ENCODE results near the gene CLEC16A.
A peak's percentile ranks its signal among the peaks of the same experiment; 100 is the strongest.

The CLEC16A gene

GRCh38 chr16:11201498-11202259, 257.3 kb downstream of the CLEC16A start:
- in situ Hi-C loops (cut with HindIII; ENCODE audit: low pct_ligation_motif_present, low pct_unique_long_range_greater_than_20kb, low sequenced_read_pairs), result no loop called here
- DNase-seq, result peak; percentile 65

- in situ Hi-C loops (cut with HindIII; ENCODE audit: low pct_ligation_motif_present, low pct_unique_long_range_greater_than_20kb, low sequenced_read_pairs), result no loop called here
Measured at GRCh38 chr16:11202260-11203091, 258.1 kb downstream of the CLEC16A start.

DNA sequence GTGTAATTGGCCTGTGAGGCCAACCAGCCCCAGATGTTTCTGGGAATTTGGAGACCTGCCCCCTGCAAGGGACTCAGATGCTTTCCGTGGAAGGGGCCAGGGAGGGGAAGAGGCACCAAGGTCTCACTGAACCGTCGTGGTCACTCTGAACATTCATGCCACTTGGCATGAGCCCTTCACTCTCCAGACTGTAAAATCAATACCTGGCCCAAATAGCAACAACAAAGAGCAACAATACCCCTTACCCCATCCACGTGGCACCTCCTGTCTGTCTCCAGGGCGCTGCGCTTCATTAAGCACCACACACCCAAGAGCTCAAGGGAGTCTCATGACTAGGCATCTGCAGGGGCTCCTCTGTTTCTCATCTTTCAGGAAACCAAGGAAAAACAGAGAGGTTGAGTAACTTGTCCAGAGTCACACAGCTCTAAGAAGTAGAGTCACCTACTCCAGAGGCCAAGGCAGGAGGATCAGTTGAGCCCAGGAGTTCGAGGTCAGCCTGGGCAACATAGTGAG, 258.8 kb downstream of the CLEC16A start:
- DNase-seq, result peak; percentile 18
- in situ Hi-C loops (cut with HindIII; ENCODE audit: low pct_ligation_motif_present, low pct_unique_long_range_greater_than_20kb, low sequenced_read_pairs), result no loop called here

More at GRCh38 chr16:11202260-11203091, 258.1 kb downstream of the CLEC16A start:
- peak; percentile 44 for DNase-seq

DNA sequence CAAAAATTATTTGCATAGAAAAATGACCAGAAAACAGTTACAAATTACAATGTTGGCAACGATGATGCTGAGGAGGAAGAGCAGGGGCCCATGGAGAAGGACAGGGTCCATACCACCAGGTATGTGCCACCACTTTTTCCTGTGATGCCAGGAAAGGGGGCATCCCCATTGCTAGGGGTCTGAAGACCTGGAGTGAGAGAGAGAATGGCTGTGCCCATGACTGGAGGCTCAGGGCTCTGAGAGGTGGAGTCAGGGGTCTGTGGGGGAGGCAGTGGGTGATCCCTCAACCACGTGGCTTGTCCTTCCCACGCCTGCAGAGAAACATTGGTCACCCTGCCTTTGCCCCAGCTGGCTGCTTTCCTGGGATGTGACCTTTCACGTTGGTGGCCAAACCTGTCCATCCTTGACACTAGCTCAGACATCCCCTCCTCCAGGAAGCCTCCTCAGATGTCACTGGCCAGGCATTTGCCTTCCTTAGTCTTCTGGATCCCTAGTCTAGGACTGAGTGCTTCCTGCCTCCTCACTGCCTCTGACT, 260.2 kb downstream of the CLEC16A start:
- no peak for DNase-seq
- in situ Hi-C loops (cut with HindIII; ENCODE audit: low pct_ligation_motif_present, low pct_unique_long_range_greater_than_20kb, low sequenced_read_pairs), result no loop called here

- in situ Hi-C loops (cut with HindIII; ENCODE audit: low pct_ligation_motif_present, low pct_unique_long_range_greater_than_20kb, low sequenced_read_pairs), result no loop called here
- DNase-seq, result no peak
Measured at GRCh38 chr16:11205065-11205699, 260.8 kb downstream of the CLEC16A start.

DNA sequence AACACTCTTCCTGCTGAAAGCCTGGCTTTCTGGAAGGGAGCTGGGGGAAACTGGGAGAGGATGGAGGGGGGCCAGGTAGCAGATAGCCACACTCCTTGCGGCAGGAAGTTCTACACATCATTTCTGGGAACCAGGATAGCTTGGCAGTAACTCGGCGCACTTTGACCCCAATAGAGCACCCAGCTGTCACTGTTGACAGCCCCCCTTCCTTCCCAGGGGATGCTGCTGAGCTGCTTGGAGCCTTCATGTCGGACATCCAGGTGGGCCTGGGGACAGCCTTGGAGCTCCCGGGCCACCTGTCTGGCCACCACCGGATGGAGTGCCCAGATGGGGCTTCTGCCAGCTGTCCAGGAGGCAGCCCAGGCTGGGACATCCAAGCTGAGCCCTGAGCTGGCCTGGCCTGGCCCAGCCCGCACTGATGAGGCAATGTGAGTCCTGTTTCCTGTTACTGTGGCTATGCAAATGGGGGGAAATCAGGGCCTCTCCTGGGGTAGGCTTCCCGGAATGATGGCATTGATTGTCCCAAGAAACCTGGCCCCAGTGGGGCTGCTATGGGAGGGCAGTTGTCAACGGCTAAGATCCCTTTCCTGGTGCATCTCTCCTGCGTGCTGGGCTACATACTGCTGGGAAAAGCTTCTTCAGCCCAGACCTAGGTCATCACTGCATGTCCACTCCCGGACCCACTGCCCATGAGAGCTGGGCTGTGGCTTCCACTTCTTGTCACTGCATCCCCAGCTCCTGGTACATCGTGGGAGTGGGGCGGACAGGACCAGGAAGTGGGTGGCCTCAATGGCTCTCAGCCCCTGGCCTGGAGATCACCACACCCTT, 261.6 kb downstream of the CLEC16A start:
- in situ Hi-C loops (cut with HindIII; ENCODE audit: low pct_ligation_motif_present, low pct_unique_long_range_greater_than_20kb, low sequenced_read_pairs), result no loop called here
- no peak for DNase-seq

DNA sequence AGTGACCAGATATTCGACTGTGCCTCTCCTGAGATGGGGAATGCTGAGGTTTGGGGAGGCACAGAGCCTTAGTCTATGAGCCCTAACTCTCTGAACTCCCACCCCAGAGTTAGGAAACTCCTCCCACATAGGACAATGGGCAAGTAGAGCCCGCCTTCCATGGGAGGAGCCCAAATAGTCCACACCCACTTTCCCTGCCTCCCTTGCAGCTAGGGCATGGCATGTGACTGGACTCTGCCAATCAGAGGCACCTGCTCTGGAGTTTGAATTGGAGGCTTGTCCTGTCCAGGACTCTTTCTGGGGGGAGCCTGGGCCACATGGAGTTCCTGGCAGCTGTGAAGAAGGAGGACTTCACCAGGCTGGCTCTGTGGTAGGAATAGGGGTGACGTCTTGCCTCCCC, 263.3 kb downstream of the CLEC16A start:
- in situ Hi-C loops (cut with HindIII; ENCODE audit: low pct_ligation_motif_present, low pct_unique_long_range_greater_than_20kb, low sequenced_read_pairs), result no loop called here

DNA sequence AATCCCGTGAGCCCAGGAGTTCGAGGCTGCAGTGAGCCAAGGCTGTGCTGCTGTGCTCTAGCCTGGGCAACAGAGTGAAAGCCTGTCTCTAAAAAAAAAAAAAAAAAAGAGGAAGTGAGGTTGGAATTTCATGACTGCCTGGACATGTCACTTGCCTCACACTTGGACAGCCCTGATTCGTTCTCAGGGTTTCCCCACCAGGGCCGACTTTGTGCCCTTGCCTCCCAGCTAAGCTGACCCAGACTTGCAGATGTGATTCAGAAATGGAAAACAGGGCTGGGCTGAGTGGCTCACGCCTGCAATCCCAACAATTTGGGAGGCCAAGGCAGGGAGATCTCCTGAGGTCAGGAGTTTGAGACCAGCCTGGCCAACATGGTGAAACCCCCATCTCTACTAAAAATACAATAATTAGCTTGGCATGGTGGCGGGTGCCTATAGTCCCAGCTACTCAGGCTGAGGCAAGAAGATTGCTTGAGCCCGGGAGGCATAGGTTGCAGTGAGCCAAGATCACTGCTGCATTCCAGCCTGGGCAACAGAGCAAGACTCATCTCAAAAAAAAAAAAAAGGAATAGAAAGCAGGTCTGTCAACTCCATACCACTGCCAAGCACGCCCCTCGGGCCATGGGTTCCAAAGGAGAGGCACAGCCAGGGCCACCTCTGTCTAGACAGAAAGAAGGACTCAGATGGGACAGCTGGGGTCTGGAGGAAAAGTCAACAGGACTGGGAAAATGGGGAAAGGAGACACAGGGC, 264.7 kb downstream of the CLEC16A start:
- in situ Hi-C loops (cut with HindIII; ENCODE audit: low pct_ligation_motif_present, low pct_unique_long_range_greater_than_20kb, low sequenced_read_pairs), result no loop called here
- no peak for DNase-seq

More for the DNA sequence above, 263.3 kb downstream of the CLEC16A start:
- no peak for DNase-seq

DNA sequence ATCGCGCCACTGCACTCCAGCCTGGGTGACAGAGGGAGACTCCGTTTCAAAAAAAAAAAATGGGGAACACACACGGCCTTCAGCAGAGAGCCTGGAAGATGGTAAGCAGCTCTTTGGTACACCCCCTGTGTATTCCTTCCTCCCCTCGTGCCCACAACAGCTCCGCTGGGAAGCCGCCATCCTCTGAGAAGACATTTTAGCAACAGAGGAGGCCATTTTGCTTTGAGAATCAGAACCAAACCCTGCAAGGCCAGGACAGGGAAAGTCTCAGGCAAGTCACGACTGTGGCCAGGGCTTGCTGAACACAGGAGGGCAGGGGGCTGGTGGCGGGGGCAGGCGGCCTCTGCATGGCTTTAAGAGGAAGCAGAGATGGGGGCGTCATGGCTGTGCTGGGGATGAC, 265.9 kb downstream of the CLEC16A start:
- no peak for DNase-seq
- in situ Hi-C loops (cut with HindIII; ENCODE audit: low pct_ligation_motif_present, low pct_unique_long_range_greater_than_20kb, low sequenced_read_pairs), result no loop called here

- no peak for DNase-seq
Measured at GRCh38 chr16:11211061-11211976, 267.0 kb downstream of the CLEC16A start.

GRCh38 chr16:11211977-11212797, 267.8 kb downstream of the CLEC16A start:
- no peak for DNase-seq
- in situ Hi-C loops (cut with HindIII; ENCODE audit: low pct_ligation_motif_present, low pct_unique_long_range_greater_than_20kb, low sequenced_read_pairs), result no loop called here

More at GRCh38 chr16:11211061-11211976, 267.0 kb downstream of the CLEC16A start:
- in situ Hi-C loops (cut with HindIII; ENCODE audit: low pct_ligation_motif_present, low pct_unique_long_range_greater_than_20kb, low sequenced_read_pairs), result no loop called here

DNA sequence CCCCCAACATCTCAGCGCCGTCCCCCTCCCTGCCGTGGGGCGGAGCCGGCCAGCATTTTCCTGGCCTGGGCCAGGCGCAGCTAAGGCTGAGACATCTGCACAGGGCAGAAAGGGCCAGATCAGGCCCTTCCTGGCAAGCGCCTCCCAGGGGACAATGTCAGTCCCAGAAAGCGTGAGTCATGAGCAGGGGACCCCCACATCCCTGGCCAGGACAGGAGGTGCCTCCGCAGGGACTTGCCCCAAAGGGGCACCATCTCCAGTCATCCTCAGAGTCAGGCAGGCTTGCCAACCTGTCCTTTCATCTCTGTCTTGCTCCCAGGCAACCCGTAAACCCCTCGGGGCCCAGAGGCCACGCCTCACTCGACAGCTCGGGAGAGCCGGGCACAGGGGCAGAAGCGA, 268.4 kb downstream of the CLEC16A start:
- DNase-seq, result no peak

GRCh38 chr16:11213373-11213772, 269.0 kb downstream of the CLEC16A start:
- in situ Hi-C loops (cut with HindIII; ENCODE audit: low pct_ligation_motif_present, low pct_unique_long_range_greater_than_20kb, low sequenced_read_pairs), result no loop called here
- no peak for DNase-seq

More for the DNA sequence above, 268.4 kb downstream of the CLEC16A start:
- in situ Hi-C loops (cut with HindIII; ENCODE audit: low pct_ligation_motif_present, low pct_unique_long_range_greater_than_20kb, low sequenced_read_pairs), result no loop called here

DNA sequence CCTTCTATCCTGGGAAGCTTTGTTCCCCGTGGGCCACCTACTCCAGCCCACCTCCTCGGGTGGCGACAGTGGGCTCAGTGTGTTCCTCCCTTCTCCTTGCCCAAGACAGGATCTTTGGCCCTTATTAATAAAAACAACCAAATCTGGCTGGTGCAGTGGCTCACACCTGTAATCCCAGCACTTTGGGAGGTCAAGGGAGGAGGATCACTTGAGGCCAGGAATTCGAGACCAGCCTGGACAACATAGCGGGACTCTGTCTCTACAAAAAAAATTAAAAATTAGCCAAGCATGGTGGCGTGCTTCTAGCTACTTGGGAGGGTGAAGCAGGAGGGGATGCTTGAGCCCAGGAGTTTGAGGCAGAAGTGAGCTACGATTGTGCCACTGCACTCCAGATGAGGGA, 269.4 kb downstream of the CLEC16A start:
- in situ Hi-C loops (cut with HindIII; ENCODE audit: low pct_ligation_motif_present, low pct_unique_long_range_greater_than_20kb, low sequenced_read_pairs), result no loop called here
- no peak for DNase-seq

DNA sequence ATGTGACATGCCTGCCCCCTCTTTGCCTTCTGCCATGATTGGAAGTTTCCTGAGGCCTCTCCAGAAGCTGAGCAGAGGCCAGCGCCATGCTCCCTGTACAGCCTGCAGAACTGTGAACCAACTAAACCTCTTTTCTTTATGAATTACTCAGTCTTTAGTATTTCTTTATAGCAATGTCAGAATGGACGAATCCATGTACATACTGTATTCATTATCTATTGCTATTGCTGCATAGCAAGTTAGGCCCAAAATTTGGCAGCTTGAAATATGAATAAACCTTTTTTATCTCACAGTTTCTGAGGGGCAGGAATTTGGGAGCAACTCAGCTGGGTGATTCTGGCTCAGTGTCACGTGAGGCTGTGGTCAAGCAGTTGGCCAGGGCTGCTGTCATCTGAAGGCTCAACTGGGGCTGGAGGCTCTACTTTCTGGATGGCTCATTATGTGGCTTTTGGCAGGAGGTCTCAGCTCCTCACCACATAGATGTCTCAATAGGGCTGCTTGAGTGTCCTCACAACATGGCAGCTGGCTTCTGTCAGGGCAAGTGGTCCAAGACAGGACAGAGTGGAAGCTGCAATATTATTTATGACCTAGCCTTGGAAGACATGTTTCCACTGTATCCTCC, 271.7 kb downstream of the CLEC16A start:
- in situ Hi-C loops (cut with HindIII; ENCODE audit: low pct_ligation_motif_present, low pct_unique_long_range_greater_than_20kb, low sequenced_read_pairs), result no loop called here

More for the DNA sequence above, 271.7 kb downstream of the CLEC16A start:
- no peak for DNase-seq

All from ACHN (cell line).